GM12878 (cell line): ENCODE measurements around the gene STX16. TPM values are rescaled to one million over a fixed set of nuclear protein-coding genes. Genes with fewer than 3 reads are reported as not detected.

Experiments used
- ATAC-seq: fragments of 200-7000 bp; cut with Tn5 transposase; 3 replicates; pipeline ENCODE4 v1.9.1; 2020; ENCODE audit warnings: mild to moderate bottlenecking, moderate library complexity
- BruUV-seq: library from RNA; stranded (reverse); fragments of 400-500 nt; replicated peaks from 2 replicates; lab custom pipeline; 2021; lab: Mats Ljungman, UMichigan
- CTCF ChIA-PET: fragments of 300-600 bp; sonication (Branson Sonifier 250); formaldehyde crosslinking; extraction: SDS; loops from one replicate; lab custom pipeline; 2021; ENCODE audit warnings: inconsistent platforms; lab: Yijun Ruan, JAX
- POLR2A ChIA-PET: fragments of 350-600 bp; formaldehyde crosslinking; extraction: SDS; loops from one replicate; lab custom pipeline; 2021; ENCODE audit warnings: inconsistent platforms; lab: Charles Lee
- RAD21 ChIA-PET: fragments of 300-600 bp; sonication (Branson Sonifier 250); formaldehyde crosslinking; loops from one replicate; lab custom pipeline; 2023; ENCODE audit warnings: antibody characterized with exemption; ENCODE audit not compliant: unreplicated experiment; lab: Charles Lee
- SMC1A ChIA-PET: fragments of 300-600 bp; sonication (Branson Sonifier 250); formaldehyde crosslinking; loops from one replicate; lab custom pipeline; 2023; ENCODE audit not compliant: unreplicated experiment, uncharacterized antibody; lab: Charles Lee
- DNase-seq: peaks from one replicate; pipeline ENCODE4 v3.0.0-alpha.2; 2011; ENCODE audit warnings: low read depth, low spot score
- FAIRE-seq: peaks from 3 replicates; lab custom pipeline; 2011; peaks lifted over from hg19 to GRCh38; lab: Jason Lieb, UNC
- H2AFZ ChIP-seq: 2 replicates; pipeline ENCODE4 v1.6.0; 2011; ENCODE audit warnings: low read depth, low read length, control low read depth; ENCODE audit not compliant: control insufficient read depth
- H3K27ac ChIP-seq: 2 replicates; pipeline ENCODE4 v1.5.1; 2011; ENCODE audit warnings: control low read depth; ENCODE audit not compliant: control insufficient read depth, insufficient read depth
- H3K27me3 ChIP-seq, 2 experiments: replicated peaks in 1 of 2; 2 replicates each; pipeline versions ENCODE4 v1.6.0 to v1.6.1; 2011; ENCODE audit warnings: low read length in 1 of 2; ENCODE audit not compliant: control insufficient read depth in 2 of 2, insufficient read depth in 2 of 2
- H3K36me3 ChIP-seq, 2 experiments: 2 replicates each; pipeline ENCODE4 v1.5.1; 2011; ENCODE audit warnings: low read length in 1 of 2; ENCODE audit not compliant: control insufficient read depth in 2 of 2, insufficient read depth in 2 of 2
- H3K4me1 ChIP-seq: 2 replicates; pipeline ENCODE4 v1.6.1; 2011; ENCODE audit warnings: mild to moderate bottlenecking, low read length, moderate library complexity, mixed read lengths; ENCODE audit not compliant: control insufficient read depth, insufficient read depth
- H3K4me2 ChIP-seq: 2 replicates; pipeline ENCODE4 v1.6.0; 2011; ENCODE audit warnings: control low read depth; ENCODE audit not compliant: control insufficient read depth, insufficient read depth
- H3K4me3 ChIP-seq: fragments of 200-600 bp; sonication (generic); 2 replicates; pipeline ENCODE4 v1.5.1; 2016
- H3K79me2 ChIP-seq: 2 replicates; pipeline ENCODE4 v1.6.0; 2011; ENCODE audit warnings: low read length; ENCODE audit not compliant: control insufficient read depth, insufficient read depth
- H3K9ac ChIP-seq: 2 replicates; pipeline ENCODE4 v1.8.0; 2011; ENCODE audit warnings: low read length, control low read depth, mixed read lengths; ENCODE audit not compliant: control insufficient read depth, insufficient read depth
- H3K9me3 ChIP-seq: replicated peaks from 3 replicates; pipeline ENCODE4 v1.5.1; 2011; ENCODE audit warnings: mild to moderate bottlenecking, low read length; ENCODE audit not compliant: control insufficient read depth, insufficient read depth
- H4K20me1 ChIP-seq: 2 replicates; pipeline ENCODE4 v1.6.0; 2011; ENCODE audit not compliant: control insufficient read depth, insufficient read depth
- ETV6 ChIP-seq, 2 experiments: fragments of 450-650 bp in 1 of 2; IDR thresholded peaks in 1 of 2; conservative IDR thresholded peaks in 1 of 2; 2 replicates each; pipeline ENCODE4 v1.6.1; 2014; ENCODE audit warnings: antibody characterized with exemption in 1 of 2, borderline replicate concordance in 1 of 2, low read depth in 1 of 2, mild to moderate bottlenecking in 1 of 2, moderate library complexity in 1 of 2
- GATAD2B ChIP-seq: fragments of 450-650 bp; conservative IDR thresholded peaks from 2 replicates; pipeline ENCODE4 v1.6.1; 2017; ENCODE audit warnings: low read depth, mild to moderate bottlenecking, moderate library complexity
- HDGF ChIP-seq: fragments of 450-650 bp; IDR thresholded peaks from 2 replicates; pipeline ENCODE4 v1.6.1; 2016; ENCODE audit warnings: antibody characterized with exemption
- IKZF1 ChIP-seq: fragments of 450-650 bp; conservative IDR thresholded peaks from 2 replicates; pipeline ENCODE4 v1.6.1; 2017; ENCODE audit warnings: antibody characterized with exemption, mild to moderate bottlenecking
- JUNB ChIP-seq: IDR thresholded peaks from 2 replicates; pipeline ENCODE4 v1.6.1; 2016; ENCODE audit warnings: antibody characterized with exemption, mild to moderate bottlenecking
- ZNF274 ChIP-seq: IDR thresholded peaks from one replicate; pipeline ENCODE4 v1.8.0; 2011; ENCODE audit not compliant: insufficient read length, insufficient read depth
- WGBS: methylation state at CpG from one replicate; pipeline ENCODE4 v1.1.6; 2016; ENCODE audit warnings: low lambda C conversion rate; ENCODE audit not compliant: insufficient replicate concordance, insufficient coverage; ENCODE audit errors: missing lambda C conversion rate; 5-methylcytosine and 5-hydroxymethylcytosine counted together
- in situ Hi-C: fragments of 300-500 bp; cut with MboI; formaldehyde crosslinking; loops from 9 replicates; pipeline ENCODE4 v1.14.3; 2018; ENCODE audit warnings: mixed read lengths
- intact Hi-C: fragments of 100-400 bp; cut with micrococcal nuclease; formaldehyde crosslinking; loops from one replicate; pipeline ENCODE4 v1.14.2; 2022; ENCODE audit not compliant: unreplicated experiment
- polyA plus RNA-seq, 11 experiments: library from polyadenylated mRNA; depleted of rRNA in 4 of 11; unstranded in 6 of 11; stranded (reverse) in 5 of 11; fragments of >200 nt; fragmentation: Nextera tagmentation in 4 of 11; fragmentation: Illumina TruSeq in 1 of 11; extraction: Ambion mirVana in 4 of 11; extraction: Trizol in 1 of 11; gene quantifications; 1 replicate in 1 of 11; 2 replicates in 10 of 11; pipeline versions ENCODE4 v1.2.1 to v1.2.3, GENCODE V29; 2011 to 2016; ENCODE audit warnings: inconsistent platforms in 2 of 11, missing spikeins in 2 of 11, low read depth in 1 of 11
- total RNA-seq, 4 experiments: library from RNA; depleted of rRNA in 3 of 4; stranded (reverse); fragments of >200 nt in 3 of 4; fragmentation: Illumina TruSeq in 1 of 4; extraction: Trizol in 1 of 4; gene quantifications; 2 replicates each; pipeline versions ENCODE4 v1.2.1 to v1.2.3, GENCODE V29; 2013 to 2021
- TF ChIP-seq, protein P1 (sequence below): fragments of 450-650 bp; IDR thresholded peaks from 2 replicates; pipeline ENCODE4 v1.6.1; 2017; ENCODE audit warnings: mild to moderate bottlenecking
- TF ChIP-seq, protein P2 (sequence below): fragments of 450-650 bp; IDR thresholded peaks from 2 replicates; pipeline ENCODE4 v1.6.1; 2016; ENCODE audit warnings: mild to moderate bottlenecking
- TF ChIP-seq, protein P3 (sequence below): fragments of 450-650 bp; IDR thresholded peaks from 2 replicates; pipeline ENCODE4 v1.6.1; 2017; ENCODE audit warnings: mild to moderate bottlenecking, moderate library complexity

STX16 gene
- total and polyA plus RNA-seq, 10 of the 15 experiments (the other 5 are each of a cell fraction or from before 2014, with no cell fraction given): 6.3 to 68.4 (median 35.8) TPM

DNA sequence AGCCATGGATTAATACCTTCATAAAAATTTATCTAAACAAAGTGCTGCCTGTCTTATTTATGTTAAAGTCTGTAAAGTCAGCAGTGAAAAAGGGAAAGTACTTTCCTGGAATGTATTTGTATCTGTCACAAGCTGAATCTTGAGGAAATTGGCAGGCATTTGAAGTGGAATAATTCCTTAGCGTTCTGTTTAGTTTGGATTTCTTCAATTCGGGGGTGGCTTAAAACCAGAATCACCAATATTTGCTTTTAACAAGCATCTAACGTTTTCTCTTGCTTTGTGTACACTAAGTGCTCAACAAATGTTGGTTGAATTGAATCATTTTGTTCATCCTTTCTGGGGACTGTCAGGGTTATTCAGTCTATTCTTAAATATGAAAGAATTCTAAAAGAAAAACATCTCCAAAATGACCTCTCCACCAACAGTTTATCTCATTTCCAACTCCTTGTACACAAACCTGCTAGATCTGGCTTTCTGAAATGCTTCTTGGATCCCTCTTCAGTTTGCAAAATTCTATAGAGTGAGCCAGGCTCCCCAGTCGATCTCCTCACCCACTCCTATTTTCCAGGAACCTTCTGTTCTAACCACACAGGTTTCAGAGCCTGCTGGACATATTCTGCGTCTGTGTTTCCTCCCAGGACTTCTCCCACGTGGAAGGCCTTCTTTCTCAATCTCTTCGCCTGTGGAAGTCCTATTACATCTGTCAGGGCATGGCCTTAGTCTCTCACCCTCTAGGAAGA is 39.5 kb downstream of the STX16 start (continued):
- TF ChIP-seq, protein P1, sequence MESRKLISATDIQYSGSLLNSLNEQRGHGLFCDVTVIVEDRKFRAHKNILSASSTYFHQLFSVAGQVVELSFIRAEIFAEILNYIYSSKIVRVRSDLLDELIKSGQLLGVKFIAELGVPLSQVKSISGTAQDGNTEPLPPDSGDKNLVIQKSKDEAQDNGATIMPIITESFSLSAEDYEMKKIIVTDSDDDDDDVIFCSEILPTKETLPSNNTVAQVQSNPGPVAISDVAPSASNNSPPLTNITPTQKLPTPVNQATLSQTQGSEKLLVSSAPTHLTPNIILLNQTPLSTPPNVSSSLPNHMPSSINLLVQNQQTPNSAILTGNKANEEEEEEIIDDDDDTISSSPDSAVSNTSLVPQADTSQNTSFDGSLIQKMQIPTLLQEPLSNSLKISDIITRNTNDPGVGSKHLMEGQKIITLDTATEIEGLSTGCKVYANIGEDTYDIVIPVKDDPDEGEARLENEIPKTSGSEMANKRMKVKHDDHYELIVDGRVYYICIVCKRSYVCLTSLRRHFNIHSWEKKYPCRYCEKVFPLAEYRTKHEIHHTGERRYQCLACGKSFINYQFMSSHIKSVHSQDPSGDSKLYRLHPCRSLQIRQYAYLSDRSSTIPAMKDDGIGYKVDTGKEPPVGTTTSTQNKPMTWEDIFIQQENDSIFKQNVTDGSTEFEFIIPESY: no peak
- no peak for TF ChIP-seq JUNB

DNA sequence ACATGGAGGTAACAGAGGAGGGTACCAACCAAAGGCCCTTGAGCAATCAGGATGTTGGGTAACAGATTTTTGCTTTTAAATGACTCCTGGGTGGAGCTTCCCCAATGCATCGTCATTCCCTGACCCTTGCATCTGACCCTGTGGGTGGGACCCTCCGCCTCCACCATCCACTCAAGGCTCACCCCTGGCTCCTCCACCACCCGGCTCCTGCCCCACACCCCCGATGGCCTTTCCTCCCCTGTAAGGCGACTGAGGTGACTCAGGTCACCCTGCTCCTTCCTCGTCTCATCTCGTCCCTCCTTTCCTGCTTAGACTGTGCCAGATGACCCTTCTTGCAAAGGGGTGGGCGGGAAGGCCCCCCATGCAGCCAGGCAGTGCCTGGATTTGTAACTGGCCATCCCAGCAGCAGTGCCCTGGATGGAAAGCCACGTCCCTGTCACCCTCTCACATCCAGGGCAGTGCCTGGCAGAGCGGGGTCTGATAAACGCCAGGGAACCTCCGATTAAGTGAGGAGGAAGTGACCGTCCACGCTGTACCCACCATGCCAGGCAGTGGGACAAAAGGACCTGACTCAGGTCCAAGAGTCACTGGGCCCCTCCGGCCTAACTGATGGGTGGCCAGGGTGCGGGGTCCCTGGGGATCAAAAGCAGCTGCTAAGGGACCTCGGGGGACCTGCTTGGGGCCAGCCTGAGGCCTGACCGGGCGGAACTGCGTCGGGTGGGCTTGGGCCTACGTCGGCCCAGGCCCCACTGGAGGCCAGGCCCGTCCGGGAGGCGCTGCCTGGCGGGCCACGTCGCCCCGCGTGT is 40.9 kb downstream of the STX16 start:
- BruUV-seq: TSS peak; percentile 34
- H3K9me3 ChIP-seq: no peaks in the 10 kb centered on the region
- H3K27ac ChIP-seq: 0 out of 2 replicates have a peak overlapping the region, but pooled peaks have one; percentile 25
- FAIRE-seq: no peak
- peaks cover 5% of the 10 kb centered on the region for H3K4me1 ChIP-seq
- H3K79me2 ChIP-seq: no peaks in the 10 kb centered on the region; the same call in 1 of the 2 replicates
- ATAC-seq: no peak
- ChIA-PET POLR2A (interaction anchor here (0.7 to 0.8 kb wide), 2 partner anchors 15 to 25 kb away, joined by 6 to 8 read pairs; no protein-coding TSS in a partner anchor), SMC1A (interaction anchor here (3.3 kb wide), 1 partner anchor 34 kb away, joined by 10 read pairs; no protein-coding TSS in a partner anchor), RAD21 (interaction anchor here (0.6 to 1.4 kb wide), 3 partner anchors 33 to 337 kb away, joined by 3 read pairs; partner anchors contain the start of gene STX16), CTCF (interaction anchor here (0.6 to 1.8 kb wide), 4 partner anchors 33 to 449 kb away, joined by 4 to 6 read pairs (median 4); partner anchors contain the start of gene STX16)
- TF ChIP-seq, protein P2, sequence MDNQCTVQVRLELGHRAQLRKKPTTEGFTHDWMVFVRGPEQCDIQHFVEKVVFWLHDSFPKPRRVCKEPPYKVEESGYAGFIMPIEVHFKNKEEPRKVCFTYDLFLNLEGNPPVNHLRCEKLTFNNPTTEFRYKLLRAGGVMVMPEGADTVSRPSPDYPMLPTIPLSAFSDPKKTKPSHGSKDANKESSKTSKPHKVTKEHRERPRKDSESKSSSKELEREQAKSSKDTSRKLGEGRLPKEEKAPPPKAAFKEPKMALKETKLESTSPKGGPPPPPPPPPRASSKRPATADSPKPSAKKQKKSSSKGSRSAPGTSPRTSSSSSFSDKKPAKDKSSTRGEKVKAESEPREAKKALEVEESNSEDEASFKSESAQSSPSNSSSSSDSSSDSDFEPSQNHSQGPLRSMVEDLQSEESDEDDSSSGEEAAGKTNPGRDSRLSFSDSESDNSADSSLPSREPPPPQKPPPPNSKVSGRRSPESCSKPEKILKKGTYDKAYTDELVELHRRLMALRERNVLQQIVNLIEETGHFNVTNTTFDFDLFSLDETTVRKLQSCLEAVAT: 0 out of 2 replicates have a peak, but pooled peaks have one; percentile 21
- TF ChIP-seq GATAD2B: peak; percentile 69; the same call in 1 of the 2 replicates
- TF ChIP-seq ETV6 (conservative IDR thresholded peaks at IDR 0.05 in 1 of 2, IDR thresholded peaks at IDR 0.05 in 1 of 2; ENCODE audit: borderline replicate concordance in 1 of 2, low read depth in 1 of 2): no peak
- TF ChIP-seq, protein P3, sequence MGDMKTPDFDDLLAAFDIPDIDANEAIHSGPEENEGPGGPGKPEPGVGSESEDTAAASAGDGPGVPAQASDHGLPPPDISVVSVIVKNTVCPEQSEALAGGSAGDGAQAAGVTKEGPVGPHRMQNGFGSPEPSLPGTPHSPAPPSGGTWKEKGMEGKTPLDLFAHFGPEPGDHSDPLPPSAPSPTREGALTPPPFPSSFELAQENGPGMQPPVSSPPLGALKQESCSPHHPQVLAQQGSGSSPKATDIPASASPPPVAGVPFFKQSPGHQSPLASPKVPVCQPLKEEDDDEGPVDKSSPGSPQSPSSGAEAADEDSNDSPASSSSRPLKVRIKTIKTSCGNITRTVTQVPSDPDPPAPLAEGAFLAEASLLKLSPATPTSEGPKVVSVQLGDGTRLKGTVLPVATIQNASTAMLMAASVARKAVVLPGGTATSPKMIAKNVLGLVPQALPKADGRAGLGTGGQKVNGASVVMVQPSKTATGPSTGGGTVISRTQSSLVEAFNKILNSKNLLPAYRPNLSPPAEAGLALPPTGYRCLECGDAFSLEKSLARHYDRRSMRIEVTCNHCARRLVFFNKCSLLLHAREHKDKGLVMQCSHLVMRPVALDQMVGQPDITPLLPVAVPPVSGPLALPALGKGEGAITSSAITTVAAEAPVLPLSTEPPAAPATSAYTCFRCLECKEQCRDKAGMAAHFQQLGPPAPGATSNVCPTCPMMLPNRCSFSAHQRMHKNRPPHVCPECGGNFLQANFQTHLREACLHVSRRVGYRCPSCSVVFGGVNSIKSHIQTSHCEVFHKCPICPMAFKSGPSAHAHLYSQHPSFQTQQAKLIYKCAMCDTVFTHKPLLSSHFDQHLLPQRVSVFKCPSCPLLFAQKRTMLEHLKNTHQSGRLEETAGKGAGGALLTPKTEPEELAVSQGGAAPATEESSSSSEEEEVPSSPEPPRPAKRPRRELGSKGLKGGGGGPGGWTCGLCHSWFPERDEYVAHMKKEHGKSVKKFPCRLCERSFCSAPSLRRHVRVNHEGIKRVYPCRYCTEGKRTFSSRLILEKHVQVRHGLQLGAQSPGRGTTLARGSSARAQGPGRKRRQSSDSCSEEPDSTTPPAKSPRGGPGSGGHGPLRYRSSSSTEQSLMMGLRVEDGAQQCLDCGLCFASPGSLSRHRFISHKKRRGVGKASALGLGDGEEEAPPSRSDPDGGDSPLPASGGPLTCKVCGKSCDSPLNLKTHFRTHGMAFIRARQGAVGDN: no peak
- TF ChIP-seq ZNF274: no peak
- 0 out of 2 replicates have a peak, but pooled peaks have one; percentile 17 for TF ChIP-seq IKZF1
- 0 out of 2 replicates have a peak, but pooled peaks have one; percentile 32 for TF ChIP-seq HDGF
- no peaks in the 10 kb centered on the region; a peak in 1 of 4 replicates for H3K36me3 ChIP-seq
- H3K27me3 ChIP-seq: no peaks in the 10 kb centered on the region
- H2AFZ ChIP-seq: peak overlapping the region; percentile 86
- H3K4me3 ChIP-seq: no peak overlapping the region
- no peaks in the 10 kb centered on the region for H4K20me1 ChIP-seq
- H3K9ac ChIP-seq: peak overlapping the region; percentile 58
- DNase-seq: no peak
- intact Hi-C loops: loop anchor here (5.0 to 10.0 kb wide), 2 partner anchors 40 to 457 kb away; partner anchors contain the start of gene STX16
- WGBS: 92% methylated on average over 18 of the region's 31 CpGs
- in situ Hi-C loops: loop anchor here (25.0 kb wide), 1 partner anchor 455 kb away; the partner anchor contains the start of gene ANKRD60
- H3K4me2 ChIP-seq: peak overlapping the region; percentile 71; the same call in 1 of the 2 replicates
